ENCODE data around the gene INTS15.
A peak's percentile ranks its signal among the peaks of the same experiment; 100 is the strongest.
"Not testable (repeated sequence)": the region's sequence is repeated elsewhere in the genome, so short reads cannot be mapped to it uniquely, and the experiment has no call there.

Gene INTS15

GRCh38 chr7:6619961-6620360, 30.1 kb downstream of the INTS15 start:
- DNase-seq, result no peak

GRCh38 chr7:6621195-6622133, 31.6 kb downstream of the INTS15 start:
- no peak for DNase-seq

DNA sequence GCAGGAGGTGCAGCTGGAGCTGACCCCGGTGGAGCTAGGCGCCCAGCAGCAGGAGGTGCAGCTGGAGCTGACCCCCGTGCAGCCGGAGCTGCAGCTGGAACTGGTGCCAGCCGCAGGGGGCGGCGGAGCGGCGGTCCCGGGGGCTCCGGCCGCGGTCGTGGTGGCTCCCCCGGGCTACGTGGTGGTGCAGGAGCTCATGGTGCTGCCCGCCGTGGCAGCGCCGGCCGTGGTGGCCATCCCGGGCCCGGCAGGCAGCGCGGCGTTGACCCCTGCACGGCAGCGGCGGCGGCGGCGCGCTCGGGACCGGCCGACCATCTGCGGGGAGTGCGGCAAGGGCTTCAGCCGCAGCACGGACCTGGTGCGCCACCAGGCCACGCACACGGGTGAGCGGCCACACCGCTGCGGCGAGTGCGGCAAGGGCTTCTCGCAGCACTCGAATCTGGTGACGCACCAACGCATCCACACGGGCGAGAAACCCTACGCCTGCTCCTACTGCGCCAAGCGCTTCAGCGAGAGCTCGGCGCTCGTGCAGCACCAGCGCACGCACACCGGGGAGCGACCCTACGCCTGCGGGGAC, 32.4 kb downstream of the INTS15 start:
- DNase-seq, result no peak

GRCh38 chr7:6623589-6624245, 33.9 kb downstream of the INTS15 start:
- DNase-seq, result peak; percentile 50

DNA sequence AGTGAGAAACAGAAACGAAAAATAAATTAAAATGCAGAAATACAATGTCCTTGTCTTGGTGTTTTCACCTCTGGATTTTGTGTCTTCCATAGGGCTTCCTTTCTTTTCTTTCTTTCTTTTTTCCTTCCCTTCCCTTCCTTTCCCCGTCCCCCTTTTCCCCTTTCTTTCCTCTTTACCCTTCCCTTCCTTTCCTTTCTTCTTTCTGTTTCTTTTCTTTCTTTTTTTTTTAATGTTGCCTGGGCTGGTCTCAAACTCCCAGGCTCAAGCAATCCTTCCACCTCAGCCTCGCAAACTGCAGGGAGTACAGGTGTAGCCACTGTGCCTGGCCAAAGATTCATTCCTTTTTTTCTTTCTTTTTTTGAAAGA, 34.4 kb downstream of the INTS15 start:
- DNase-seq, result no peak

GRCh38 chr7:6628045-6628444, 38.2 kb downstream of the INTS15 start:
- no peak for DNase-seq

DNA sequence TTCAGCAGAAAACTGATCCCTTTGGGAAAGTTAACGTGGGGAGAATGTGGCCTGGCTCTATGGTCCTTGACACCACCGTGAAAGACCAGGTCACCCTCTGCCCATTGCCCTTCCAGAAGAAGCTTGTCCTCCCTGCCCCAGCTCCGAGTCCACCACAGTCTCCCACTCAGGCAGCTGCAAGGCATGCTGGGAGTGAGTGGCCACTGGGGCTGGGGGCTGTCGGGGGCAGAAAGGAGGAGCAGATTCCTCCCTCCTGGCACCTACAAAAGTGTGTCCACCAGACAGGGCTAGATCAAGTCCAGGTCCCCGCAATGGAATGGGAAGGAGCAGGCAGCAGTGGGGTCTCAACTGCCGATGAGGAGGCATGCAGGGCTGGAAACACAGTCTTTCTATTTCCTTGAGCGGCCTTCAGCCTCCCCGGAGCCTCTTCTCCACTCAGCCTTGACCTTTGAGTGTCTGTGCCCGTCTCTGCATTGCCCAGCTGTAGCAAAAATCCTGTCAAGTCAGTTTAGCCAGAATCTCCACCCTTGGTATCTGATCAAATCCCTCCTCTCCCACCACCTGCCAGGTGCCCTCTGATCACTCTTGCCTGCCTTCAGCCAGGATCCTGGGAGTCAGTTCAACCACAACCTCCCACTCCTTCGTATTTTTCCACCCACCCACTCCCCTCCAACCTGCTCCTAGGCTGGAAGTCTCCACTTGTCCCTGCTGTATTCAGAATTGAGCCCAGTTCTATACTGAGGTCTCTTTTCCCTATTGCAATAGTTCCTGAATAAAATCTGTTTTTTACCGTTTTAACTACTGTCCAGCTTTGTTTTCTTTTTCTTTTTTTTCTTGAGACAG, 40.4 kb downstream of the INTS15 start:
- no peak for DNase-seq

DNA sequence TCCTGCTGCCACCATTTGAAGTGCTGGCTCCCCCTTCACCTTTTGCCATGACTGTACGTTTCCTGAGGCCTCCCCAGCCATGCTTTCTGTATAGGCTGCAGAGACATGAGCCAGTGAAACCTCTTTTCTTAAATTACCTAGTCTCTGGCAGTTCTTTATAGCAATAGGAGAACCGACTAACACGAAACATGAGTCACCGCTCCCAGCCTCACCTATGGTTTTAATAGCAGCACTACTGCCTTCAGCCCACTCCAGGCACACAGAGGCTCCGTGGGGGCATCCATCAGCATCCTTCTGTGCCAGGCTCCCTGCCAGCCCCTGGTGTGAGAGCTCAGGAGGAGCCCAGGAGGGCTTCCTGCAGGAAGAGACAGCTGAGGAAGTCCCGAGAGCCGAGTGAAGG, 41.8 kb downstream of the INTS15 start:
- DNase-seq, result no peak

- DNase-seq, result no peak
Measured at GRCh38 chr7:6634021-6634420, 44.2 kb downstream of the INTS15 start.

GRCh38 chr7:6634971-6635370, 45.1 kb downstream of the INTS15 start:
- not testable (repeated sequence) for DNase-seq

GRCh38 chr7:6636741-6637543, 47.1 kb downstream of the INTS15 start, which contains the start of gene ZNF316:
Gene ZNF316, plus strand, starts transcription at chr7:6637318. Its CDS starts 5,092 bp downstream, at chr7:6642410.
- DNase-seq, result peak; percentile 65

DNA sequence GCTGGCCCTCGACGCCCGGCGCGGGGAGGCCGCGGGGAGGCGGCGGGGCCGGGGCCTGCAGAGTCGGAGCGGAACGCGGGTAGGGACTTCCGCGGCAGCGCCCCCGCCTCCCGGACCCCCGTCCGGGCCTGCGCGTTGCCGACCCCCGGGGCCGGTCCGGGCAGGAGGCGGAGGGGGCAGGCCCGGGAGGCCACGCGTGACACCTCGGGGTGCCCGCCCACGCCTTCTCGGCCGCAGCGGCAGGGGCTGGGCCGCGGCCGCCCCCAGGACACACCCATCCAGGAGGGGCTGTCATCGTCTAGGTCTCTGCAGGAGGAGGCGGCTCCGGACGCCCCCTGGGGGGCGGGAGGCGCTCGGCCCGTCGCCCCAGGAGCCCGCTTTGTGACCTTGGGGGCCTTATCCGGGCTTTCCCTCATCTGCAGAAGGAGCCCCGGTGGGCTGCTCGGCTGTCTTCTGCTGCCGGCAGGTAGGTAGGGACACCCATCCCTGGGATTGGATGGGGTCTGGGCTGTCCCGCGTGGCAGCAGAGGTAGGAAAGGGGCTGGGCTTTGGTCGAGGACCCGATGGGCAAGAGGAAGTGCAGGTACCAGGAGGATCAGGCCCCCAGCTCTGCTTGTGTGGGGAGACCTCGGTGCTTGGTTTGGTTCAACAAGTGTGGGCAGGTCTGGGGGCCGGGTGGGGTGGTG, 47.9 kb downstream of the INTS15 start:
- peak; percentile 65 for DNase-seq

- DNase-seq, result no peak
Measured at GRCh38 chr7:6639032-6639431, 49.2 kb downstream of the INTS15 start.

- DNase-seq, result no peak
Measured at GRCh38 chr7:6639627-6640026, 49.8 kb downstream of the INTS15 start.

- no peak for DNase-seq
Measured at GRCh38 chr7:6640246-6640721, 50.5 kb downstream of the INTS15 start.

- DNase-seq, result no peak
Measured at GRCh38 chr7:6641305-6642035, 51.6 kb downstream of the INTS15 start.

DNA sequence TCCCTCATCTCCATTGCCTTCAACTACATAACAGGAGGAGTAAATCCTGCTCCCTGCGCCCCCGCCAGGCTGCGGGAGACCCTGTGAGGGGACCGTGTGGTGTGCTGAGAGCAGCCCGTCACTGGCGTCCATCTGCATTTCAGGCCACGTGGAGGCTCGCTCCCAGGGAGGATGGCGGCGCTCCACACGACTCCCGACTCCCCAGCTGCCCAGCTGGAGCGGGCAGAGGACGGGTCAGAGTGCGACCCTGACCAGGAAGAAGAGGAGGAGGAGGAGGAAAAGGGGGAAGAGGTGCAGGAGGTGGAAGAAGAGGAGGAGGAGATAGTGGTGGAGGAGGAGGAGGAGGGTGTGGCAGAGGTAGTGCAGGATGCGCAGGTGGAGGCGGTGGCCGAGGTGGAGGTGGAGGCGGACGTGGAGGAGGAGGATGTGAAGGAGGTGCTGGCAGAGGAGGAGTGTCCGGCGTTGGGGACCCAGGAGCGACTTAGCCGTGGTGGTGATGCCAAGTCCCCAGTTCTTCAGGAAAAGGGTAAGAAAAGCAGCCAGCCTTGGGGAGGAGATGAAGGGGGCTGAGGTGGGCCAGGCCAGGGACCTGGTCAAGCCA, 52.5 kb downstream of the INTS15 start:
- DNase-seq, result no peak

DNA sequence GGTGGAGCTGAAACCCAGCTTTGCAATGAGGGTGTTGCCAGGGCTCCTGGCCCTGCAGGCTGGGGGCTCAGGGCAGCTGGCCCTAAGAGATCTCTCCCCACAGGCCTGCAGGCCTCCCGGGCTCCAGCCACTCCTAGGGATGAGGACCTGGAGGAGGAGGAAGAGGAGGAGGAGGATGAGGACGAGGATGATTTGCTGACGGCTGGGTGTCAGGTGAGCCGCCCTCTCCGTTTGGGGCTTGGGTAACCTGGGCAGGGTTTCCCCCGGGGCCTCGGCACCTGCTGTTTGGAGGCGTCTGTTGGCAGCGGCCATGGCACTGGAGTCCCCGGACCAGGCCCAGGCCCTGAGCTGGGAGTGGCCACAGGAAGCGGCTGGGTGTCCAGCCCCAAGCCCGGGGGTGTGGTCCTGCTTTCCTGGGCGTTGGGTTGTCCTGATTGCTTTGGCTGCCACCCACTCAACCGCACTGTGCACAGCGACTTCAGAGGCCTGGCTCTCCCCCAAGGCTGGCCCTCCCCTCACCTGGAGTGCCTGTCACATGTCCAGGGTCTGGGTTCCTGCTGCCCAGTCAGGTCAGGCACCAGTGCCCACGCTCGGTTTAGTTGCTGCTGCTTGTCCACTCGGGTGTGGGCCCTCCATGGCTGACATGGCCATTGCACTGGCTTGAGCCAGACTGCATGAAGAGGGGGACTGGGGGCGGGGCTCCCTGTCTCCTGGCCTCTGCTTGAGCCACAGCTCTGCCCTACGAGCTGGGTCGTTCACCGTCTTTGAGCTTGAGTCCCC, 53.2 kb downstream of the INTS15 start:
- DNase-seq, result no peak

Data from CD4-positive, alpha-beta T cell treated with Interleukin-6 for 4 hours (primary cell).